Epithelial cell of proximal tubule (primary cell): ENCODE results near the gene BHMT. TPM values are rescaled to one million over a fixed set of nuclear protein-coding genes. Genes with fewer than 3 reads are reported as not detected.

ENCODE experiments used
- DNase-seq: peaks from one replicate; pipeline ENCODE4 v3.0.0-alpha.2; 2011; ENCODE audit warnings: low read depth
- H3K4me3 ChIP-seq: 2 replicates; pipeline ENCODE4 v1.5.1; 2011; ENCODE audit warnings: low read depth, mild to moderate bottlenecking, low read length
- total RNA-seq: library from RNA; depleted of rRNA; stranded (reverse); fragments of >200 nt; gene quantifications from 2 replicates; pipeline ENCODE4 v1.2.3, GENCODE V29; 2015
- TF ChIP-seq, protein P1 (sequence below): conservative IDR thresholded peaks from 2 replicates; pipeline ENCODE4 v1.5.1; 2012; ENCODE audit warnings: low read depth, mild to moderate bottlenecking, low read length

Gene BHMT
- total RNA-seq, 1 donor from 2014 or later: 1.2 TPM

DNA sequence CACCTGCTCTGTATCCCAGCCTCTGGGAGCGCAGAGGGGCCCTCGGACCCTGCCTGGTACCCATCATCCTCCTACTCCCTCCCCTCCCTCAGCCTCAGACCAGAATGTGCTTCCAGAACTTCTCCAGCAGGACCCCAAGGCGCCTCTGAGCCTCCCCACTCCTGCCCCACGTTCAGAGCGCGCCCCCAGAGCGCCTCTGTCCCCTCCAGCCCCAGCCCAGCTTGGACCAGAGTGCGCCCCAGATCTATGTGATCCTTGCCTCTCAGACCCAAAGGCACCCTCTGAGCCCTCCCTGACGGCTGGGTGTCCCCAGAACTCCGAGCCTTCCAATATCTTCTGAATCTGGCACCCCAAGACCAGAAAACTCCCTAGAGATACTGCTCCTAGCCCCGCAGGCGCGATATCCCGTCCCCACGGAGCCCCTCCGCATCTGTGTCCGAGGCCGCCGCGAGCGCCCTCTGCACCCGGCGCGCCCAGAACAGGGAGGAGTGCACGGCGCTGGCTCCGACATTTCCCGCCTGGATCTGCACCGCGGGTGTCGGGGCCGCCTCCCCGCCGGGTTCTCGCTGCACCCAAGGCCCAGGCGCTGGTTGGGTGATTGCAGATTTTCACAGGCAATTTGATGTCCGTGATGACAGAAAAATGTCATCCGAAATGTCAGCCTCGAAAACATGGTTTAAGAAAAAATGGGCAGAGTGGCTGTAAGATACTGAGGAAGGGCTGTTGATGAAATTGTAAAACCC lies 522 bp downstream of the BHMT start:
- TF ChIP-seq, protein P1, sequence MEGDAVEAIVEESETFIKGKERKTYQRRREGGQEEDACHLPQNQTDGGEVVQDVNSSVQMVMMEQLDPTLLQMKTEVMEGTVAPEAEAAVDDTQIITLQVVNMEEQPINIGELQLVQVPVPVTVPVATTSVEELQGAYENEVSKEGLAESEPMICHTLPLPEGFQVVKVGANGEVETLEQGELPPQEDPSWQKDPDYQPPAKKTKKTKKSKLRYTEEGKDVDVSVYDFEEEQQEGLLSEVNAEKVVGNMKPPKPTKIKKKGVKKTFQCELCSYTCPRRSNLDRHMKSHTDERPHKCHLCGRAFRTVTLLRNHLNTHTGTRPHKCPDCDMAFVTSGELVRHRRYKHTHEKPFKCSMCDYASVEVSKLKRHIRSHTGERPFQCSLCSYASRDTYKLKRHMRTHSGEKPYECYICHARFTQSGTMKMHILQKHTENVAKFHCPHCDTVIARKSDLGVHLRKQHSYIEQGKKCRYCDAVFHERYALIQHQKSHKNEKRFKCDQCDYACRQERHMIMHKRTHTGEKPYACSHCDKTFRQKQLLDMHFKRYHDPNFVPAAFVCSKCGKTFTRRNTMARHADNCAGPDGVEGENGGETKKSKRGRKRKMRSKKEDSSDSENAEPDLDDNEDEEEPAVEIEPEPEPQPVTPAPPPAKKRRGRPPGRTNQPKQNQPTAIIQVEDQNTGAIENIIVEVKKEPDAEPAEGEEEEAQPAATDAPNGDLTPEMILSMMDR: peak; percentile 24
- DNase-seq: no peak
- peak overlapping the region; percentile 53 for H3K4me3 ChIP-seq

DNA sequence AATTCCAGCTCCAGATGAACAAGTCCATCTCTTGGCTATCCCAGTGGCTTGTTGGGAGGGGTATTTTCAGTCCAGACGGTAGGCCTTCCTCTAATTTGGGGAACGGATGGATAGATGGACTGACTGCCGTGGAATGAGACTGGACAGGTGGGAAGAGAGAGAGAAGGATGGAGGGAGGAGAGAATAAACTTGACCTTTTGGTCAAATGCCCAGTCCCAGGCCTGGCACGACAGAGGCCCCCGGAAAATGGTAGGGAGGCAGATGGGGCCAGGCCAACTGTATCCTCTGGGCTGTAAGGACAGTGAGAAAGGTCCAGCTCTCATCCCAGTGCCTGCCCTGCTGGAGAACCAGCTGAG lies 1.1 kb downstream of the BHMT start:
- no peak for DNase-seq
- TF ChIP-seq, protein P1: no peak

DNA sequence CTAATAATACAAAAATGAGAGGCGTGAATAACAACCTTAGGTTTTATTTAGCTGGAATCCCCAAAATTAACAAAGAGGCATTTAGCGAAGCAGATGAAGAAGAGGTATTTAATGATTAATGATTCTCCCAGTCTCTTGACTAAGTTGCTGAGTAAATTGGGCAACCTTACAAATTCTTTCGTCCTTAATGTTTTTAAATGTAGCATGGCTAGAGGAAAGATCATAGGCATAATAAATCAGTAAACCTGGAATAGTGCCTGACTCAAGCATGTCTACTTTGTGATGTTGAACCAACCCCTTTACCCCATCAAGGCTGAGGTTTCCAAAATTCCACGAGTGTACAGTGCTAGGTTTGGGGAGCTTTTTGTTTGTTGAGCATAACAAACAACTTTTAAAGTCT lies 7.9 kb downstream of the BHMT start:
- DNase-seq: peak; percentile 77
- TF ChIP-seq, protein P1: no peak
- H3K4me3 ChIP-seq: no peak overlapping the region

More for the DNA sequence above, 1.1 kb downstream of the BHMT start:
- H3K4me3 ChIP-seq: peak overlapping the region; percentile 53

DNA sequence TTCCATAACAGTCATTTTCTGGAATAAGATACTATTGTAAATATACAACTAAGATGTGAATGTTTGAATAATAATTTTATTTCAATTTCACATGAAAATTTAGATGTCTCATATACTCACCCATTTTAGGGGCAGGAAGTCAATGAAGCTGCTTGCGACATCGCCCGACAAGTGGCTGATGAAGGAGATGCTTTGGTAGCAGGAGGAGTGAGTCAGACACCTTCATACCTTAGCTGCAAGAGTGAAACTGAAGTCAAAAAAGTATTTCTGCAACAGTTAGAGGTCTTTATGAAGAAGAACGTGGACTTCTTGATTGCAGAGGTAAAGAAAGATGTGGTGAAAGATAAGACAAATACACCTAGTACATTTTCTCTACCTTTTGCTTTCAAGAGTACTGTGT lies 8.6 kb downstream of the BHMT start:
- TF ChIP-seq, protein P1: no peak
- H3K4me3 ChIP-seq: no peak overlapping the region
- DNase-seq: peak; percentile 45

DNA sequence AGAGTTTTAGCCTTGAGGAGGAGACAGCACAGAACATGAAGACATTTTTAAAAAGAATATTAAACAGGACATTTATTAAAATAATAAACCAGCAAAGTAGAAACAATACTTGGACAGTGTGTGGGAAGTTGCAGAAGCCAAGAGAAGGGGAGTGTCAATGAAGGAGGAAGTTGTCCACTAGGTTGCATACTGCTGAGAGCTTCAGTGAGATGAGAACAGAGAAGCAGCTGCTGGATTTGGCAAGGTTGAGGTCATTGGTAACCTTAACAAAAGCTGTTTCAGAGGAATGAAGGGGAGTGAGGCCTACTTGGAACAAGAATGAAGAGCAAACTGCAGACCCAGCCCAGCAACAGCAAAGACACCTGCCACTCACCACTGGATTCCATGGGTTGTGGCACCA lies 11.4 kb downstream of the BHMT start:
- TF ChIP-seq, protein P1: no peak
- no peak for DNase-seq
- no peak overlapping the region for H3K4me3 ChIP-seq

DNA sequence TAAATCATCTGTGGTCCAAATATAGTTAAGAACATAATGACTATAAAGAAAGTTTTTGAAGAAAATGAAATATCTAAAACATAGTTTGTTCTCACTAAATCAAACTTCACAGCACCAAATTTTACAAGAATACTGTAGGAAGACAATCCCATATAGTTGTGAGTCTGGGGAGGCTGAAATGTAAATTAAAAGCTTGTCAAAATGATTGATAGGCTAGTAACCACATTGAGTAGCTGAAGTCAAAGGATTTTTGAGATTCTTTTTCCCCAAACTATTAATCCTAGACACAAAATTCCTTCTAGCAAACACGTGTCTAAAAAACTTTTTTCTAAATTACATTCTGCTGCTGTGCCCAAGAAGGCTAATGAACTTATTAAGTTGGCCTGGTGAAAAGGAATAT lies 13.0 kb downstream of the BHMT start:
- no peak overlapping the region for H3K4me3 ChIP-seq
- no peak for DNase-seq
- TF ChIP-seq, protein P1: no peak

DNA sequence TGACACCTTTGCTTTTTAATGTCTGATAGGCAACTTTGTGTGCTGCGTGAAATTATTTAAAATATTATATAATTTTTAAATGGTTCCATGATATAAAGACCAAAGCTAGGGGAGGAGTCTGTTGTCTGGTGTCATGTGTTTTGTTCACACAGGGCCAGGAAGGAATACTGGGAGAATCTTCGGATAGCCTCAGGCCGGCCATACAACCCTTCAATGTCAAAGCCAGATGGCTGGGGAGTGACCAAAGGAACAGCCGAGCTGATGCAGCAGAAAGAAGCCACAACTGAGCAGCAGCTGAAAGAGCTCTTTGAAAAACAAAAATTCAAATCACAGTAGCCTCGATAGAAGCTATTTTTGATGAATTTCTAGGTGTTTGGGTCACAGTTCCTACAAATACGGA lies 19.2 kb downstream of the BHMT start:
- DNase-seq: no peak
- TF ChIP-seq, protein P1: no peak
- no peak overlapping the region for H3K4me3 ChIP-seq
